ENCODE results near the gene TOMM20.
"Not testable (repeated sequence)": the region's sequence is repeated elsewhere in the genome, so short reads cannot be mapped to it uniquely, and the experiment has no call there.

TOMM20 gene

GRCh38 chr1:235101558-235102258 is 26.9 kb downstream of the TOMM20 start:
- H3K4me3 ChIP-seq (ENCODE audit: low read depth, low read length), result no peak overlapping the region
- H3K27me3 ChIP-seq (ENCODE audit: control insufficient read depth, insufficient read depth, low read length), result no peaks in the 10 kb centered on the region
- no peak overlapping the region for H3K9ac ChIP-seq (ENCODE audit: low read length)
- H3K36me3 ChIP-seq (ENCODE audit: control insufficient read depth, insufficient read depth, low read length), result 0 out of 2 replicates have a peak, but pooled peaks cover under 1% of the 10 kb centered on the region
- no peak overlapping the region for H3K27ac ChIP-seq (ENCODE audit: low read depth, low read length)
- no peaks in the 10 kb centered on the region for H3K9me3 ChIP-seq (ENCODE audit: control insufficient read depth, insufficient read depth, low read depth, low read length)
- peaks cover 5% of the 10 kb centered on the region for H3K4me1 ChIP-seq (ENCODE audit: control insufficient read depth, insufficient read depth, low read length)

GRCh38 chr1:235100194-235100772 is 28.4 kb downstream of the TOMM20 start:
- Histone ChIP-seq H3K4me1 (ENCODE audit: control insufficient read depth, insufficient read depth, low read length) (peaks cover 5% of the 10 kb centered on the region), H3K9me3 (ENCODE audit: control insufficient read depth, insufficient read depth, low read depth, low read length) (no peaks in the 10 kb centered on the region), H3K36me3 (ENCODE audit: control insufficient read depth, insufficient read depth, low read length) (no peaks in the 10 kb centered on the region), H3K9ac (ENCODE audit: low read length) (no peak overlapping the region), H3K4me3 (ENCODE audit: low read depth, low read length) (no peak overlapping the region), H3K27me3 (ENCODE audit: control insufficient read depth, insufficient read depth, low read length) (no peaks in the 10 kb centered on the region), H3K27ac (ENCODE audit: low read depth, low read length) (no peak overlapping the region)

GRCh38 chr1:235098991-235099390 is 29.6 kb downstream of the TOMM20 start:
- H3K4me1 ChIP-seq (ENCODE audit: control insufficient read depth, insufficient read depth, low read length), result no peaks in the 10 kb centered on the region

GRCh38 chr1:235098547-235098946 is 30.1 kb downstream of the TOMM20 start:
- no peaks in the 10 kb centered on the region for H3K27me3 ChIP-seq (ENCODE audit: control insufficient read depth, insufficient read depth, low read length)
- no peaks in the 10 kb centered on the region for H3K36me3 ChIP-seq (ENCODE audit: control insufficient read depth, insufficient read depth, low read length)
- H3K9ac ChIP-seq (ENCODE audit: low read length), result no peak overlapping the region
- no peak overlapping the region for H3K4me3 ChIP-seq (ENCODE audit: low read depth, low read length)
- H3K27ac ChIP-seq (ENCODE audit: low read depth, low read length), result no peak overlapping the region
- H3K4me1 ChIP-seq (ENCODE audit: control insufficient read depth, insufficient read depth, low read length), result peaks cover 2% of the 10 kb centered on the region
- no peaks in the 10 kb centered on the region for H3K9me3 ChIP-seq (ENCODE audit: control insufficient read depth, insufficient read depth, low read depth, low read length)

More at GRCh38 chr1:235098991-235099390, 29.6 kb downstream of the TOMM20 start:
- no peaks in the 10 kb centered on the region for H3K9me3 ChIP-seq (ENCODE audit: control insufficient read depth, insufficient read depth, low read depth, low read length)
- H3K4me3 ChIP-seq (ENCODE audit: low read depth, low read length), result no peak overlapping the region
- no peaks in the 10 kb centered on the region for H3K27me3 ChIP-seq (ENCODE audit: control insufficient read depth, insufficient read depth, low read length)
- no peaks in the 10 kb centered on the region for H3K36me3 ChIP-seq (ENCODE audit: control insufficient read depth, insufficient read depth, low read length)
- H3K27ac ChIP-seq (ENCODE audit: low read depth, low read length), result no peak overlapping the region
- no peak overlapping the region for H3K9ac ChIP-seq (ENCODE audit: low read length)

- H3K9ac ChIP-seq (ENCODE audit: low read length); H3K27ac ChIP-seq (ENCODE audit: low read depth, low read length); H3K27me3 ChIP-seq (ENCODE audit: control insufficient read depth, insufficient read depth, low read length); H3K9me3 ChIP-seq (ENCODE audit: control insufficient read depth, insufficient read depth, low read depth, low read length); H3K4me1 ChIP-seq (ENCODE audit: control insufficient read depth, insufficient read depth, low read length); H3K36me3 ChIP-seq (ENCODE audit: control insufficient read depth, insufficient read depth, low read length); H3K4me3 ChIP-seq (ENCODE audit: low read depth, low read length): not testable (repeated sequence)
Observed at GRCh38 chr1:235097501-235097900, 31.1 kb downstream of the TOMM20 start.

GRCh38 chr1:235095938-235096562 is 32.6 kb downstream of the TOMM20 start:
- no peak overlapping the region for H3K4me3 ChIP-seq (ENCODE audit: low read depth, low read length)
- peaks cover 11% of the 10 kb centered on the region for H3K4me1 ChIP-seq (ENCODE audit: control insufficient read depth, insufficient read depth, low read length)
- H3K36me3 ChIP-seq (ENCODE audit: control insufficient read depth, insufficient read depth, low read length), result no peaks in the 10 kb centered on the region
- no peak overlapping the region for H3K27ac ChIP-seq (ENCODE audit: low read depth, low read length)
- H3K9me3 ChIP-seq (ENCODE audit: control insufficient read depth, insufficient read depth, low read depth, low read length), result no peaks in the 10 kb centered on the region
- H3K27me3 ChIP-seq (ENCODE audit: control insufficient read depth, insufficient read depth, low read length), result no peaks in the 10 kb centered on the region
- no peak overlapping the region for H3K9ac ChIP-seq (ENCODE audit: low read length)

GRCh38 chr1:235093696-235094592 is 34.7 kb downstream of the TOMM20 start:
- Histone ChIP-seq H3K27ac (ENCODE audit: low read depth, low read length) (no peak overlapping the region), H3K4me3 (ENCODE audit: low read depth, low read length) (peak overlapping the region; percentile 51), H3K9ac (ENCODE audit: low read length) (peak overlapping the region; percentile 44)

GRCh38 chr1:235093013-235093695 is 35.5 kb downstream of the TOMM20 start:
- H3K27me3 ChIP-seq (ENCODE audit: control insufficient read depth, insufficient read depth, low read length), result no peaks in the 10 kb centered on the region
- no peaks in the 10 kb centered on the region for H3K9me3 ChIP-seq (ENCODE audit: control insufficient read depth, insufficient read depth, low read depth, low read length)
- no peak overlapping the region for H3K27ac ChIP-seq (ENCODE audit: low read depth, low read length)
- H3K36me3 ChIP-seq (ENCODE audit: control insufficient read depth, insufficient read depth, low read length), result no peaks in the 10 kb centered on the region
- H3K9ac ChIP-seq (ENCODE audit: low read length), result peak overlapping the region; percentile 44
- H3K4me3 ChIP-seq (ENCODE audit: low read depth, low read length), result peak overlapping the region; percentile 51
- H3K4me1 ChIP-seq (ENCODE audit: control insufficient read depth, insufficient read depth, low read length), result peaks cover 22% of the 10 kb centered on the region

More at GRCh38 chr1:235093696-235094592, 34.7 kb downstream of the TOMM20 start:
- Histone ChIP-seq H3K27me3 (ENCODE audit: control insufficient read depth, insufficient read depth, low read length) (no peaks in the 10 kb centered on the region), H3K36me3 (ENCODE audit: control insufficient read depth, insufficient read depth, low read length) (no peaks in the 10 kb centered on the region), H3K4me1 (ENCODE audit: control insufficient read depth, insufficient read depth, low read length) (peaks cover 22% of the 10 kb centered on the region), H3K9me3 (ENCODE audit: control insufficient read depth, insufficient read depth, low read depth, low read length) (no peaks in the 10 kb centered on the region)

GRCh38 chr1:235092415-235092814 is 36.2 kb downstream of the TOMM20 start:
- H3K9ac ChIP-seq (ENCODE audit: low read length); H3K9me3 ChIP-seq (ENCODE audit: control insufficient read depth, insufficient read depth, low read depth, low read length); H3K27me3 ChIP-seq (ENCODE audit: control insufficient read depth, insufficient read depth, low read length); H3K36me3 ChIP-seq (ENCODE audit: control insufficient read depth, insufficient read depth, low read length); H3K27ac ChIP-seq (ENCODE audit: low read depth, low read length); H3K4me3 ChIP-seq (ENCODE audit: low read depth, low read length): not testable (repeated sequence)
- peaks cover 22% of the 10 kb centered on the region for H3K4me1 ChIP-seq (ENCODE audit: control insufficient read depth, insufficient read depth, low read length)

- not testable (repeated sequence) for H3K9ac ChIP-seq (ENCODE audit: low read length); H3K9me3 ChIP-seq (ENCODE audit: control insufficient read depth, insufficient read depth, low read depth, low read length); H3K36me3 ChIP-seq (ENCODE audit: control insufficient read depth, insufficient read depth, low read length); H3K4me3 ChIP-seq (ENCODE audit: low read depth, low read length); H3K27me3 ChIP-seq (ENCODE audit: control insufficient read depth, insufficient read depth, low read length); H3K27ac ChIP-seq (ENCODE audit: low read depth, low read length)
- H3K4me1 ChIP-seq (ENCODE audit: control insufficient read depth, insufficient read depth, low read length), result peaks cover 22% of the 10 kb centered on the region
Observed at GRCh38 chr1:235092045-235092406, 36.6 kb downstream of the TOMM20 start.
